HG03060 (cell line): Measurements from ENCODE around the gene C18orf32.
"Not testable (repeated sequence)": the region's sequence is repeated elsewhere in the genome, so short reads cannot be mapped to it uniquely, and the experiment has no call there.

ENCODE experiments used
- ATAC-seq: cut with Tn5 transposase; IDR thresholded peaks from one replicate; pipeline ENCODE4 v1.9.1; 2021; ENCODE audit warnings: low read depth, moderate number of reproducible peaks; ENCODE audit not compliant: unreplicated experiment

The C18orf32 gene

DNA sequence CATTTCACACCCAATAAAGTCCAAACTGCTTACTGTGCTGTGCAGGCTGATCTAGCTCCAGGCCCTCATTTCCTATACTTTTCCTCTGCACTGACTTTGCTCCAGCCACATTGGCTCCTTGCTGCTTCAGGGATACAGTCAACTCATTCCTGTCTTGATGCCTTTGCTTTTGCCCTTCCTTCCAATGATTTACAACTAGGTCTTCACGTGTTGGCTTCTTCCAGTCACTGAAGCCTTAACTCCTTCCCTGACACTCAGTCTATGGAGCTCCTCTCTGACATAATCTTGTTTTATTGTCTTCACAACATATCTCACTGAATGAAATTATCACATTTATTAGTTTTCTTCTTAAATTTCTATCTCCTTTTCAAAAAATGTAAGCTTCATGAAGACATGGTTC is 16.9 kb upstream of the C18orf32 start:
- ATAC-seq = no peak

DNA sequence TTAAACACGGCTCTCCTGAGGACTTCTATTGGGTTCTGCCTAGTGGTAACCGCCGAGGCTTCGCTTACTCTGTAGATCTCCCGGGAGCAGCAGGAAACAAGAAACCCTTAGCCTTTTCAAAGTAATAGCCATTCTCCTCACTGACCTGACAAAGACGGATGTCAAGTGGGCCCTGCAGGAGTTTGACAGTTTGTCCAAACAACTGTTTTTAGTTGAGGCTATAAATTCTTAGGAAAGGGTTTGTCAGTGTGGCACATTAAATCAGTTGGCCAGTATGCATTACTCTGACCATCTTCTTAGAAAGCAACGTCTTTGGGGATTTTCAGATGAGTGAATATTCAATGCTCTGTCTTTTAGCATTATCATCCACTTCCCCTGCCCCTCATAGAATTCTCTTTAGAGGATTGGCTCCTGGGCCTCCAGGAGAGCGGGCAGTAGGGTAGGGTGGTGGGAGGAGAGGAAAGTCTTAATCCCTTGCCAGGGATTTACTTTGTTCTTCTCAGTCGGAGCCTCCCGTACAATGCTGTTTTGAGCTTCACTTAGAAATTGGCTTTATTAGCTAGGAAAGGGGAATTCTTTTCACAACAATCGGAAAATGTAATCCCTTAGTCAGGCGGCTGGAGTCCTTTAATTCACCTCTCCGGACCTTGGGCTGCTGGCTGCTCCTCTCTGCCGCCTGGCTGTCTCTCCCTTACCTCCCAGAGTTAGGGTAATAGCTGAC is 13.3 kb upstream of the C18orf32 start:
- no peak for ATAC-seq

DNA sequence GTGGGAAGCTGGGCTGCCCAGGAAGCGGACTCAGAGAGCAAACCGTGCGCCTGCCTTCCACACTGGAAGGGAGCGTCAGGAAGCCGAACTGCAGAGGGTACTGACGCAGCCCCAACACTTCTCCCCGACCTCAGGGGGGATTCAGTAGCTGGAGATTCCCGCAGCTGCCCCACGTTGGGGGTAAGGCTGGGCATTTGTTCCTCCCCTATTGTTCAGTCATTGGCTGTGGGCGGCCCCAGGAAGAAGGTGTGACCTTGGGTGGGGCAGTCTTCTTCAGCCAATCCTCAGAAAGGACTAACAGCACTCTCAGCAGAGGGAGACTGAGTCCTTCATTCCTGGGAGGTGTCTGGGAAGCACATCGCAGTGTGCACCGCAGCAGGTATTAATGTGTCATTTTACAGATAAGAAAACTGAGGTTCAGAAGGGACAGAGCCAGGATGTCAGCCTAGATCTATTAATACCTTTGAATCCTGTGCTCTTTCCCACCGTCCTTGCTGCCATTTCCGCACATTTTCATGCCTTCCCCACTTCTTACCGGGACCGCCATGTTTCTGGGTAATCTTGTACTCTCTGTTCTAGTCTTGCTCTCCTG is 12.1 kb upstream of the C18orf32 start:
- ATAC-seq = no peak

DNA sequence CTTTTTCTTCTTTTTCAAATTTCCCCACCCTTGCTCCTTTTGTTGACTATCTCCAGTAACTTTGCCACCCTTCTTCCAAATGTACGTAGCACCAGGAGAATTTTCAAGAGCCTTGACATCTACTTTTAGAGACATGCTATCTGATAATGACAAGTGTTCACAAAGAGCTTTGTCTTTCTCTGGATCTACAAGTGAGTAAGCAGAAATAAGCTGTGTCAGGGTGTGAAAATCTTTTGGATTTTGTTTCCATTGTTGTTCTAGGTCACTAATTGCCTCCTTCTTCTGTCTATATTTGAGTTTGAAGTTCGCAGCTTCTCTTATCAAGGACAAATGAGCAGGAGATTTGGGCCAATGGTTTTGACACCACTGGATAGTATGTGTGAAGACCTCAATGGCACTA is 8.4 kb upstream of the C18orf32 start:
- ATAC-seq = no peak

DNA sequence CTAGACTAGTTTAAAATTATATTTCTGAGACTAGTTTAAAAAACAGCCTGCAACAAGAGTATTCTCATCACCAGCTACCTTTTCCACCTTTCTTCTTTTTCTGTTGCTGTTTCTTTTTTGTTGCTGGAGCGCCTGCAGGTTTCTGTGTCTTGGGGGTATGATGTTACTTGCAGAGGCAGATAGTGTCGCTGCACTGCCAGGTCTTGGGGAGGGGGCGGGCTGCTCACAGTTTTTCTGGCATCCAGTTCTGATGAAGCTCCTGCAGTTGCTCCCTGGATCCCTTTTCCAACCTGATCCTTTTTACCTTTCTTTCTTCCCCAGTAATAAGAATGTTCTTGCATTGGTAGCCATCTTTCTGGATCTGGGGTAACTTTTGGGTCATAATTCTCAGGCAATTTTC is 8.0 kb upstream of the C18orf32 start:
- ATAC-seq = no peak

DNA sequence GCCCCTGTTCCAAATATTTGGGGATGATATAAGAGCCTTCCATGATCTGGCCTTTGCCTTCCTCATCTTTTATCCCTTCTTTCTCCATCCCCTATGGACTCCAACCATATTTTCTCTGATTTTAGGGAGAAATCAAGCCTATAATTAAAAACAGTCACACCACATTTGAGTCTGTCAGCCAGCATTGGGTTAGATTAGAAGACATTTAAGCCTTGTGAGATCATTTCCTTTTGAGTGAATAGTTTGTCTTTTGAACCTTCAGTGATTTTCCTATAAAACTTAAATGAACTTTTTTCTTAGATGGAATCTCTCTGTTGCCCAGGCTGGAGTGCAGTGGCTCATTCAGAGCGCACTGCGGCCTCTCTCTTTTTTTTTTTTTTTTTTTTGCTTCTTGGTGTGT is 7.6 kb upstream of the C18orf32 start:
- no peak for ATAC-seq

DNA sequence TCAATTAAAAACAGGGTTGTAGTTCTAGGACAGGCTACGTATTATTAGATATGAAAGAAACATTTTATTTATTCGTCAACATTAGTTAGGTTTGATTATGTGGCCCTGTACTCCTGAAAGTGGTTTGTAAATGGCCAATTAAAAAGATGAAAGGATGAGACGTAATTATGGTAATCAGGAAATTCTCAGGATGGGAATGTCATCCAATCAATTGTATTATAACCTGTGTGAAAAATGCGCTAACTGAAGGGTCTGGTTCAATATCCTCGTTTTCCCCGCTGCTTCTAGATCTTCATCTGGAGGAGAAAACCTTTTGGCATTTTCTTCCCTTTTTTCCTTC is 5.6 kb upstream of the C18orf32 start:
- ATAC-seq = no peak

DNA sequence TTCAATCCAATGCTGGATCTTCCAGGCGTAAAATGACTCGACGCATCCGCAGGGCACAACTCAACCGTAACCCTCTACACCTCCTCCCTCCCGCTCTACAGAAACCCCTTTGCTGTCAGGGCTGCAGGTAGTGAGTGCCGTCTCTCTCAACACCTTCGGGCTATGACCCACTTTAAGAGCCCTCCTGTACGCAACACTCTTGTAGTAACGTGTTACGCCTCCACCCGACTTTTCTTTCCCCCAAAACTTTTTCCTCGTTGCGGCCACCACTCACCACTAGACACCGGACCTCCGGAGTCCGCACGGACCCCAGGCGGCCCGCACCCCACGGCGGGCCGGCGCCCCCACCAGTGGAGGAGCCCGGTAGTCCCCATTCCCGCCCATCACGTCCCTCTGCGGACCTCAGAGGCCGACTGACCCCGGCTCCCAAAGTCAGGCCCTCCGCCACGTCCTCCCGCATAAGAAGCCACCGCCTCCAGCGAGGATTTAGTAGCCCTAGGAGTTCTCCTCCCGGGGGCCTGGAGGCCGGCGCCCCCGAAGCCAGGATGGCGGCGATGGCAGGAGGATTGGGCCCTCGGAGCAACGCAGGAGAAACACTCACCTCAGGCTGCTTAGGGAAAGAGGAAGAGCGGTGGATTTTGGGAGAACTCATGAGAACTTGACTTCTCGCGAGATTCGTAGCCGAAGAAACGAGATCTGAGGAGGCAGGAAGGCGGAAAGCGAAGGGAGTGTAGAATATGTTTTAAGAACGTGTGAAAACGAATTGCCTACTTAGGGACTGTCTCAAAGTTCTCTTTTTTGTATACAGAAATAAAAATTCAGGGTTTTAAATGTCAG is 5.0 kb upstream of the C18orf32 start, which contains the start of gene RPL17:
TSS of gene RPL17 (minus strand) at position 609 of the 837 bp plus-strand sequence.
- ATAC-seq = peak; percentile 64

DNA sequence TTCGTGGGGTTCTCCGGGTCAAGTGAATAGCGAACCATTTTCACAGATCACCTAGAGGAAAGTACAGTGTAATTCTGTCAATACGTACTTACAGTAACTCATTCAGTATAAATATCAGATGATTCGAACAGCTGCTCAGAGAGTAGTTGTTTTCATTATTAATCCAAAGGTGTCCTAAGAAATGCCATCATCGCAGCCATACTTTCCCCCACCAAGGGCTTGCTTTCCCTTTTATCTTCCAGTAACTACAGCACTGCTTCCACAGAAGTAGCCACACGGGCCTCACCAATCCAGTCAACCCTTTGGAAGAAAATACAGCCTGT is 4.5 kb upstream of the C18orf32 start:
- ATAC-seq = no peak

DNA sequence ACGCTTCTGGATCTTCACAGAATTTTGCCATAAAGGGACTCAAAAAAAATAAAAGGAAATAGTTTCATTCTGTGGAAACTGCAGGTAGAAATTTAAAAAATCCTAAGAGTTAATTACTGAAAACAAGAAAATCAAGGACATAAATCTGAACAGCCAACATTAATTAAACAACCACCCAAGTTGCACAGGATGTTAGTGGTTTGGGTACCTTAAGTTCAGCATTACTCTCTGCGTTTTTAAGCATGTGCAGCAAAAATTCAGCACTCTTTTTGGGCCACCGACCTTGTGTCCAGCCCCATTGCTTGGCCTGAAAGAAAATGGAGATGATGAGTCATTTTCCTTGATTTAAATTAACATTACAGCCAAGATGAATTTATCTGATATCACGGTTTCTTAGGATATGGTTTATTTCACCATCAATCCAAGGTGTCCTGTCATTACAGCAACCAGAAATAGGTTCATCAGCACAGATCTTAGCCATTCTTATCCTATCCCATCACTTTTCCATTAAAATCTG is 3.3 kb upstream of the C18orf32 start:
- no peak for ATAC-seq

DNA sequence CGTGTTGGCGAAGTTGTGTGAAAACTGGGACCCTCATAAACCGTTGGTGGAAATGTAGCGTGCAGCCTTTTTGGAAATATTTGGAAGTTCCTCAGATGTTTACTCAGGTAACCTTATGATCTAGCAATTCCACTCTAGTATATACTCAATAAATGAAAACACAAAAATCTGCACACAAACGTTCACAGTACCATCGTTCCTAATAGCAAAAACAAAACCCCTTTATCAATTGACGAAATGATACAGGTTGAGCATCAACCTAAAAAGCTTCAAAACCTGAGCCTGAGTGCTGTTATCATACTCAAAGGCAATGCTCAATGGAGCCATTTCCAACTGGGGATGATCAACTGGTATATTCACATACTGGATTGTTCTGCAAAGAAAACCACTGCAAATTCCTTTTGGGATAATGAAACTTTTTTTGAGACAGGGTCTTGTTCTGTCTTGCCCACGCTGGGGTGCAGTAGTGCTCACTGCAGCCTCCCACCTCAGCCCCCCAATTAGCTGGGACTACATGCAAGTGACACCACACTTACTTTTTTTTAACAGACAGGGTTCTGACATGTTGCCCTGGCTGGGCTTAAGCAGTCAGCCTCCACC is 777 bp upstream of the C18orf32 start:
- no peak for ATAC-seq

DNA sequence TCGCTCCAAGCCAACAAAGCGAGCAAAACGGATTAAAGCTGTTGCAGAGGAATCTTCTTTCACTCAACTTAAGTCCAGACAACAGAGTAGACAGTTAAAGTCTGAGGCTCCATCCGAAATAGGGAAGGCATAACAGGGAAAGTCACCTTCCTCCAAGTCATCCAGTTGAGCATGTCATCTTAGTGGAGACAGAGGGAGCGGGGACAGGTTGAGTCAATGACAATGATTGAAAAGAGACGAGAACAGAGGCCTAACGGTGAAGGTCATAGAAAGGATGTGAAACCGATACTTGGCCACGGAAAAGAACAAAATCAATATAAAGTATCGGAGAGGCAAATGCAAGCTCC is 455 bp downstream of the C18orf32 start:
- no peak for ATAC-seq

DNA sequence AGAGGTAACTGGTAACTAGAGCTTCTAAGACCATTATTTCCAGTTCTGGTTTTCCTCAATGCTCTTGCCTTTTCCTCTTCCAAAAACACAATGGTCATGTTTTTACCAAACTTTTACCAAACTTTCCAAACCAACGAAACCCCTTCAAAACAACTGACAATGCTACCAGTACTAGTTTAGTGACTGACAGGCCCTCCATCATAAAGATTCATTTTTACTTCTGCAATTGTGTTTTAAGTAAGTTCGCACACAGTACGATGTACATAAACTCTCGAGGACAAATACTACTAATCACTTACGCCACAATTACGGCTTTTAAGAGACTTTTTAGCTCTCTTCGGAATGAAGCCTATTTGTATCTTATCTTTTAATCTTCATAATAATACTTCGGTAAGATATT is 900 bp downstream of the C18orf32 start:
- no peak for ATAC-seq

DNA sequence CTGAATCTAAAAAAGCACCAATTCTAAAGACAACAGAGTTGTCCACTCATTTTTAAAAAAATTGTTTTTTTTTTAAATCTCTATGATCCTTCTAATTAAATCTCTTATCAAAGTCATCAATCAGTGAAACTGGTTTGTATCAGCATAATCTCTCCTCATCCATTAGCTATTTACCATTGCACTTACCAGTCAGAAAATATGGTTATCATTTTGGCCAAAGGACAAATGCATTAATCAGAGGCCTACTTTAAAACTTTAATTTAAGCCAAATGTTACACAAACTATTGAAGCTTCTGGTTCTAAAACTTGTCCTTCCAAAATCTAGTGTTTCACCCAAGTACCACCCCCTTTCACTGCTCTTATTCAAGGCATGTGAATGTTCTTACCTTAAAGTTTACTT is 3.8 kb downstream of the C18orf32 start:
- no peak for ATAC-seq

DNA sequence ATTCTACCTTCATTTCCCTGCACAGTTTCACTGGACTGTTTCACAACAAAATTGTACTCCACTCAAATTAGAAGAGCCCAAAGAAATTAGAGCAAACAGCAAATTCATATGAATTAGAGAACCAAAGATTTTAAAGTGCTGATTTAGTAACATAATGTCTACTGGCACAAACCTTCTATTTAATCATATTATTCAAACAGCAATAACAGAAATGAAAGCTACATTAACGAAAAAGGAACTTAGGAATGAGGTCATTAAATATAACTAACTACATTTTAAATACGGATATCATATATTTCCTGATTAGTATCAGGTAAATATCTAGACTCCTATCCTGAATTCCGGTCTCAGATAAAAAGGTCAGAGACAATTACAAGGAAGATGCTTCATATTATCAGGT is 5.1 kb downstream of the C18orf32 start:
- no peak for ATAC-seq

DNA sequence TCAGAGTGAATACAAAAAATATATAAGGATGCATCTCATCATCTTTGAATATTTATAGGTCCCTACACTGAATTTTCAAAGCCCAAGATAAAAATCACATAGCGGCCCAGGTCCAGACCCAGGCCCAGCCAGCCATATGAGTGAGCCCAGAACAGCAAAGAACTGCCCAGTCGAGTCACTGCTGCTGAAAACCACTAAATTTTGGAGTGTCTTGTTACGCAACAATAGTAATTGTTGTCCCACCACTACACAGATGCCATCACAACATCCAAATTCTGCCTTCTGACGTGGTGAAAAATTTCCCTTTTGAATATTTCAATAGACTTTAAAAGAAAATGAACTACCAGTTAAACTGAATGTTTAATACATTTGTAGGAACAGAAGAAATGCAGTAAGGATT is 5.7 kb downstream of the C18orf32 start:
- ATAC-seq = no peak

DNA sequence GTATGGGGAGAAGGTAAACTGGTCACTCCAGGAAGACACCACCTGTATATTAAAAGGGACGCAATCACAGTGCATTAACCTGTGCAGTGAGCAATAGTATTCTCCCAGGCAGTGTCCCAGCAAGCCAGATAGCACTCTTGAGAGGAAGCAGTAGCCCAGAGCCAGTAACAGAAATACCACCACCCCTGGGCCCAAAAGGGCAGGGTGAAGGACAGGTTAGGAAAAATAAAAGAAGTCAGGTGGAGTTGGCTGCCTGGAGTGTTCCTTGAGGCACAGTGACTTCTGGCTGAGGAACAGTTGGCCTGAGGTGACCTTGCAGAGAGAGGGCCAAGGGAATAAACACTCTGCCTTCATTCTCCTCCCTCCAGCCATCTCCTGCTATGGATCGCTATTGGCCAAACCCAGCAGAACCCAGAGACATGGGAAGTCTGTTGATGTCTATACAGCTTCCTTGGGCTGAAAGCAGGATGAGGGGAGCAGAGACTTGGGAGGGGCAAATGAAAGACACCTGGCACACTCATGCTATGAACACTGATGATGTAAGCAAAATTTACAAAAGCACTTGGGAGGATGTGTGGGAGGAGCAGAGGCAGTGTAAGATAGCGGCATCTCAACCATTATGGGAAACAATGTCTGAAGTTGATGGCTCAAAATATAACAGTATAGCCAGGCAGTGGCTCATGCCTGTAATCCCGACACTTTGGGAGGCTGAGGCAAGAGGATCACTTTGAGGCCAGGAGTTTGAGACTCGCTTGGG is 7.5 kb downstream of the C18orf32 start:
- no peak for ATAC-seq

DNA sequence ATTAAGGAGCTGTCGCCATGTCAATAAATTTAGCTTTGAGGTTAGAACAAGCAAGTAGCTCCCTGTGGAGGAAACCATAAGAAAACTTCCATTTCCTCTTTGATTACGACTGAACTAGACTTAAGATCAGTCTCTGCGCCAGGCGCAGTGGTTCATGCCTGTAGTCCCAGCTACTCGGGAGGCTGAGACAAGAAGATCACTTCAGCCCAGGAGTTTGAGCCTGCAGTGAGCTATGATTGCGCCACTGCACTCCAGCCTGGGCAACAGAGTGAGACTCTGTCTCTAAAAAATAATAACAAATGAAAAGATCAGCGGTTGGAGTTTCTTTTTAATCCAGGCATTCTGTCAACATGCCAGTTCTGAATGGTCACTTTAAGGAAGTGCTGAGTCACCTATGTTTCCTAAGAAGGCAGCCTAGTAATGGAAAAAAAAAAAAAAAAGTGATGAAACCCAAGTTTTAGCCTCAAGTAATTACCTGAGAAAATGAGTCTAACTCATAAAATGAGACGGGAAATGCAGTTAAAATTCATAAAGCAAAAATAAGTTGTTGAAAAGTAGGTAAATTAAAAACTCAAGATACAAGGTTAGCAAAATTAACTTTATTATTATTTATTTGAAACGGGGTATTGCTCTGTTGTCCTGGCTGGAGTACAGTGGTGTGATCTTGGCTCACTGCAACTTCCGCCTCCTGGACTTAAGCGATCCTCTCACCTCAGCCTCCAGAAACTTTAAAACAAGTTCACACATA is 10.2 kb downstream of the C18orf32 start:
- no peak for ATAC-seq

DNA sequence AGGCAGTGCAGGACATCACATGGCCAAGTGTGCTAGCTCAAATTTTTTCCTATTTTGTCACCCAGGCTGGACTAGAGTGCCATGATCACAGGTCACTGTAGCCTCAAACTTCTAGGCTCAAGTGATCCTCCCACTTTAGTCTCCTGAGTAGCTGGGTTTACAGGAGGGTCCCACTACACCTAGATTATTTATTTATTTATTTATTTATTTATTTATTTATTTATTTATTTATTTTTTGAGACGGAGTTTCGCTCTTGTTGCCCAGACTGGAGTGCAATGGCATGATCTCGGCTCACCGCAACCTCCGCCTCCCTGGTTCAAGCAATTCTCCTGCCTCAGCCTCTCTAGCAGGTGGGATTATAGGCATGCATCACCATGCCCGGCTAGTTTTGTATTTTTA is 12.1 kb downstream of the C18orf32 start:
- ATAC-seq = not testable (repeated sequence)

DNA sequence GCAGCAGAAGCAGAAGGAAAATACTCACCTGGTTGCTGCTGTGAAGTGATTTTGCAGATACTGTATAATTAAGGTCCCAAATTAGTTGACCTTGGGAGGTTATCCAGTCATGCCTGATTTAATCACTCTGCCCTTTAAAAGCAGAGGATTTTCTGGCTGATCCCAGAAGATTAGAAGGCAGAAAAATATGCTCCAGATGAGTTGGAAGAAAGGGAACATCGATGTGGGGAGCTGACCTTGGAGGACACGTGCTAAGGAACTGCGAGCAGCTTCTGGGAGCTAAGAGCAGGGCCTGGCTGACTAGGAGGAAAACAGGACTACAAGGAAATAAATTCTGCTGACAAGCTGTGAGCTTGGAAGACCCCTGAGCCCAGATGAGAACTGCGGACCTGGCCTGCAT is 13.3 kb downstream of the C18orf32 start:
- no peak for ATAC-seq
